Measurements from ENCODE around the gene BHMT. TPM values are rescaled to one million over a fixed set of nuclear protein-coding genes. Genes with fewer than 3 reads are reported as not detected.

Gene BHMT
- total RNA-seq, 1 experiment from 2014 or later = not detected

GRCh38 chr5:79088507-79088906 is 23.1 kb upstream of the BHMT start:
- no peak overlapping the region for H2AFZ ChIP-seq (ENCODE audit: low read length)
- no peak for ATAC-seq
- BruUV-seq (replicated peaks) = no TSS peak
- no peaks in the 10 kb centered on the region for H3K27me3 ChIP-seq (ENCODE audit: low read length)
- no peaks in the 10 kb centered on the region for H4K20me1 ChIP-seq (ENCODE audit: low read length)
- ChIA-PET CTCF (no interaction called here), POLR2A (ENCODE audit: unreplicated experiment) (no interaction called here)
- H3K4me3 ChIP-seq (ENCODE audit: low read length) = no peak overlapping the region
- intact Hi-C loops (cut with micrococcal nuclease) = no loop called here
- no peaks in the 10 kb centered on the region for H3K9me3 ChIP-seq (ENCODE audit: low read length)
- no peaks in the 10 kb centered on the region for H3K4me1 ChIP-seq (ENCODE audit: insufficient read depth, low read length)
- H3K79me2 ChIP-seq (ENCODE audit: low read length) = no peaks in the 10 kb centered on the region
- no peaks in the 10 kb centered on the region for H3K36me3 ChIP-seq (ENCODE audit: low read depth, low read length)
- no peak overlapping the region for H3K9ac ChIP-seq (ENCODE audit: low read length)
- no peak for TF ChIP-seq EZH2 (IDR thresholded peaks at IDR 0.05; ENCODE audit: low read length, unreplicated experiment)
- TF ChIP-seq CTCF (conservative IDR thresholded peaks at IDR 0.05; ENCODE audit: low read depth, low read length) = no peak
- no peaks in the 10 kb centered on the region for H3K9me2 ChIP-seq (replicated peaks; ENCODE audit: low read length)
- H3K27ac ChIP-seq (ENCODE audit: low read length) = no peak overlapping the region
- no peak overlapping the region for H3K4me2 ChIP-seq (ENCODE audit: low read length)
- no peaks in the 10 kb centered on the region for H3F3A ChIP-seq (ENCODE audit: low read length, unreplicated experiment)
- no peak for DNase-seq

GRCh38 chr5:79091064-79091463 is 20.5 kb upstream of the BHMT start:
- TF ChIP-seq CTCF (conservative IDR thresholded peaks at IDR 0.05; ENCODE audit: low read depth, low read length) (no peak), EZH2 (IDR thresholded peaks at IDR 0.05; ENCODE audit: low read length, unreplicated experiment) (no peak), EZH2phosphoT487 (IDR thresholded peaks at IDR 0.05; ENCODE audit: borderline replicate concordance, low read length) (no peak)
- no peaks in the 10 kb centered on the region for H3K27me3 ChIP-seq (ENCODE audit: low read length)
- H3K4me2 ChIP-seq (ENCODE audit: low read length) = no peak overlapping the region
- H3K4me1 ChIP-seq (ENCODE audit: insufficient read depth, low read length) = no peaks in the 10 kb centered on the region
- intact Hi-C loops (cut with micrococcal nuclease) = no loop called here
- CTCF ChIA-PET = no interaction called here
- BruUV-seq (replicated peaks) = no TSS peak
- H3F3A ChIP-seq (ENCODE audit: low read length, unreplicated experiment) = no peaks in the 10 kb centered on the region
- no peaks in the 10 kb centered on the region for H4K20me1 ChIP-seq (ENCODE audit: low read length)
- ATAC-seq (no peak), DNase-seq (no peak)
- H3K4me3 ChIP-seq (ENCODE audit: low read length) = no peak overlapping the region
- POLR2A ChIA-PET (ENCODE audit: unreplicated experiment) = no interaction called here
- no peaks in the 10 kb centered on the region for H3K79me2 ChIP-seq (ENCODE audit: low read length)
- H3K36me3 ChIP-seq (ENCODE audit: low read depth, low read length) = no peaks in the 10 kb centered on the region
- H3K27ac ChIP-seq (ENCODE audit: low read length) = no peak overlapping the region
- H3K9me3 ChIP-seq (ENCODE audit: low read length) = no peaks in the 10 kb centered on the region
- no peak overlapping the region for H3K9ac ChIP-seq (ENCODE audit: low read length)
- H2AFZ ChIP-seq (ENCODE audit: low read length) = no peak overlapping the region
- no peaks in the 10 kb centered on the region for H3K9me2 ChIP-seq (replicated peaks; ENCODE audit: low read length)

GRCh38 chr5:79093762-79094161 is 17.8 kb upstream of the BHMT start:
- Histone ChIP-seq H3K4me2 (ENCODE audit: low read length) (no peak overlapping the region), H4K20me1 (ENCODE audit: low read length) (no peaks in the 10 kb centered on the region), H3K9ac (ENCODE audit: low read length) (no peak overlapping the region), H3K4me1 (ENCODE audit: insufficient read depth, low read length) (no peaks in the 10 kb centered on the region), H3K27ac (ENCODE audit: low read length) (no peak overlapping the region), H3K4me3 (ENCODE audit: low read length) (no peak overlapping the region), H3K27me3 (ENCODE audit: low read length) (no peaks in the 10 kb centered on the region), H3F3A (ENCODE audit: low read length, unreplicated experiment) (no peaks in the 10 kb centered on the region), H2AFZ (ENCODE audit: low read length) (no peak overlapping the region), H3K9me3 (ENCODE audit: low read length) (no peaks in the 10 kb centered on the region), H3K9me2 (replicated peaks; ENCODE audit: low read length) (no peaks in the 10 kb centered on the region), H3K79me2 (ENCODE audit: low read length) (no peaks in the 10 kb centered on the region), H3K36me3 (ENCODE audit: low read depth, low read length) (no peaks in the 10 kb centered on the region)
- no TSS peak for BruUV-seq (replicated peaks)
- intact Hi-C loops (cut with micrococcal nuclease) = no loop called here
- POLR2A ChIA-PET (ENCODE audit: unreplicated experiment) = no interaction called here
- CTCF ChIA-PET = no interaction called here
- TF ChIP-seq EZH2 (IDR thresholded peaks at IDR 0.05; ENCODE audit: low read length, unreplicated experiment) (no peak), EZH2phosphoT487 (IDR thresholded peaks at IDR 0.05; ENCODE audit: borderline replicate concordance, low read length) (no peak), CTCF (conservative IDR thresholded peaks at IDR 0.05; ENCODE audit: low read depth, low read length) (no peak)
- DNase-seq (no peak), ATAC-seq (no peak)
